Measurements from ENCODE around the gene PTGDS.

DNA sequence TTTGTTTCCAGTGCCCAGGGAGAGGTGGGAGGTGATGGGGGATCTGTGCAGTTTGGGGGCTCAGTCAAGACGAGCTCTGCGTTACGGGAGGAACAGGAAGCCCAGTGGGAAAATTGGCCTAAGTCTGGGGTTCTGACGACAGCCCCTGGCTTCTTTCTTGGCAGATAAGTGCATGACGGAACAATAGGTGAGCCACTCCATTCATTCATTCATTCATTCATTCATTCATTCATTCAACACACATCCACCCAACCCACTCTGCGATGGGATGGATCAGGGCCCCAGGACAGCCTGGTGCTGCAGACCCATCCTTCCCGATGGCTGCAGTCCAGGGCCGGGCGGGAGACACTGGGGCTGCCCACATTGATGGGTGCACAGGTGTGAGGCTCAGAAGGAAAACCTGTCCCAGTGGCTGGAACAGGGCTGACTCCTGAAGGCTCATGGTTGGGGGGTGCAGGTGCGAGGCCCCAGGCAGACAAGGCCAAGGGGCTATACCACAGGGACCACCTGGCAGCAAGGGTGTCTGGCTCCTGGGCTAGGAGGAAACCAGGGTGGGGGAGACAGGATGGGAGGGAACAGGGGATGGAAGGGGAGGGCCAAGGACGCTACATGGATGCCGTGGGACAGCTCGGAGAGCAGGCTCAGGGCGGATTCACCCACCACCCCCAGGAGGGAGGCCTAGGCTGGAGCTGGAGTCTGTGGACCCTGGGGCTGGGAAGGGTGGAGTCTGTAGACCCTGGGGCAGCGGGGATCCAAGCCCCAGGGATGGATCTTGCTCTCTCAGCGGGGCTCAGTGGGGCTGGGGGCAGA lies 3.6 kb downstream of the PTGDS start:
- TF ChIP-seq FOXM1 (IDR thresholded peaks at IDR 0.05; ENCODE audit: borderline replicate concordance) (no peak), TARDBP (IDR thresholded peaks at IDR 0.05) (no peak), ELF4 (IDR thresholded peaks at IDR 0.05) (no peak), SUZ12 (IDR thresholded peaks at IDR 0.05) (no peak), SP1 (IDR thresholded peaks at IDR 0.05) (no peak), FOXK2 (IDR thresholded peaks at IDR 0.05) (no peak), ZNF384 (IDR thresholded peaks at IDR 0.05) (no peak)
